ENCODE measurements around the gene GPRC5C. TPM values are rescaled to one million over a fixed set of nuclear protein-coding genes. Genes with fewer than 3 reads are reported as not detected.

The GPRC5C gene, protein sequence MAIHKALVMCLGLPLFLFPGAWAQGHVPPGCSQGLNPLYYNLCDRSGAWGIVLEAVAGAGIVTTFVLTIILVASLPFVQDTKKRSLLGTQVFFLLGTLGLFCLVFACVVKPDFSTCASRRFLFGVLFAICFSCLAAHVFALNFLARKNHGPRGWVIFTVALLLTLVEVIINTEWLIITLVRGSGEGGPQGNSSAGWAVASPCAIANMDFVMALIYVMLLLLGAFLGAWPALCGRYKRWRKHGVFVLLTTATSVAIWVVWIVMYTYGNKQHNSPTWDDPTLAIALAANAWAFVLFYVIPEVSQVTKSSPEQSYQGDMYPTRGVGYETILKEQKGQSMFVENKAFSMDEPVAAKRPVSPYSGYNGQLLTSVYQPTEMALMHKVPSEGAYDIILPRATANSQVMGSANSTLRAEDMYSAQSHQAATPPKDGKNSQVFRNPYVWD
- 24.7 TPM for total RNA-seq (ENCODE audit: unreplicated experiment)
- long read RNA-seq, transcript GPRC5C-202 (4 exons, 2,988 nt): major isoform, 11 of 18 reads
- long read RNA-seq, partial matches to known transcripts: 2 of 18 reads
- long read RNA-seq, other reads (novel, unspliced or antisense): 3 of 18 reads

DNA sequence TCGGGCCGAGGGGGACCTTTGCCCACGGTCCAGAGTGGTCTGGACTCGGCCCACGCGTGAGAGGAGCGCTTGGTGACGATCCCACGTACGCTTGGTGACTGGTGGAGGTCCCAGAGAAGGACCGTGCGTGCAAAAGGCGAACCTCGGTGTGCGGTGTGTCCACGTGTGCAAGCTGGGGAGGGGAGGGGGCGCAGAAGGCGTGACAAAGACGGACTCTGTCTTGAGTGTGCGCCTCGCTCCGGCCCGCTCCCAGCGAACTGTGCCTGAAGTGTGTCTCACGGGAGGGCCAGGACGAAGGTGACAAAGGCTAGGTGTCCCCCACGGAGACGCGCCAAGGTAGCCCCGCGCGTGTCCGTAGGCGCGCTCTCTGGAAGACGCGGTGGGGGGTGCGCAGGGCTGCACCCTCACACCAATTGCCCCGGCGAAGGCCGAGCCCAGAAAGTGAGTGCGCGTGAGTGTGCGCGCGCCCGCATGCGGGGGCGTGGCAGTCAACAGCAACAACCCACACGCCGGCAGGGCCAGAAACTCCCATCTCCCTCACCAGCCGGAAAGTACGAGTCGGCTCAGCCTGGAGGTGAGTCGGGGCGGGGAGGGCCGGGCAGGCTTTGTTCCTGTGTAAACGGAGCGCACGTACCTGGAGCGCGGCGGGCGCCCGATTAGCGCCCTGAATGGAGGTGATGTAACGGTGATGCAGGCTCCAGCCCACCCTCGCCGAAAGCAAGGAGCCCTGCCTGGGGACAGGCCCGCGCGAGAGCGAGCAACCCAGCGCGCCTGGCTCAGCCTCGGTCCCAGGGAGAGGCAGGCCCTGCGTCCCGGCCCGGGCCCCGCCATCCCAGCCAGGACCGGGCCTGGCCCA lies at the start of gene GPRC5C:
GPRC5C (plus strand) TSS at position 521 of the 856 bp plus-strand sequence. CDS start 7,689 bp downstream, outside the sequence.
- peak; percentile 54 for DNase-seq (ENCODE audit: low spot score)
- peak within 1 kb of the TSS; percentile 90 for H3K4me3 Mint-ChIP-seq (ENCODE audit: unreplicated experiment)
- TF ChIP-seq, protein P1, sequence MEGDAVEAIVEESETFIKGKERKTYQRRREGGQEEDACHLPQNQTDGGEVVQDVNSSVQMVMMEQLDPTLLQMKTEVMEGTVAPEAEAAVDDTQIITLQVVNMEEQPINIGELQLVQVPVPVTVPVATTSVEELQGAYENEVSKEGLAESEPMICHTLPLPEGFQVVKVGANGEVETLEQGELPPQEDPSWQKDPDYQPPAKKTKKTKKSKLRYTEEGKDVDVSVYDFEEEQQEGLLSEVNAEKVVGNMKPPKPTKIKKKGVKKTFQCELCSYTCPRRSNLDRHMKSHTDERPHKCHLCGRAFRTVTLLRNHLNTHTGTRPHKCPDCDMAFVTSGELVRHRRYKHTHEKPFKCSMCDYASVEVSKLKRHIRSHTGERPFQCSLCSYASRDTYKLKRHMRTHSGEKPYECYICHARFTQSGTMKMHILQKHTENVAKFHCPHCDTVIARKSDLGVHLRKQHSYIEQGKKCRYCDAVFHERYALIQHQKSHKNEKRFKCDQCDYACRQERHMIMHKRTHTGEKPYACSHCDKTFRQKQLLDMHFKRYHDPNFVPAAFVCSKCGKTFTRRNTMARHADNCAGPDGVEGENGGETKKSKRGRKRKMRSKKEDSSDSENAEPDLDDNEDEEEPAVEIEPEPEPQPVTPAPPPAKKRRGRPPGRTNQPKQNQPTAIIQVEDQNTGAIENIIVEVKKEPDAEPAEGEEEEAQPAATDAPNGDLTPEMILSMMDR (IDR thresholded peaks at IDR 0.05; ENCODE audit: unreplicated experiment): no peak
- H3K9me3 Mint-ChIP-seq (ENCODE audit: unreplicated experiment): no peaks in the 10 kb centered on the region
- no peaks in the 10 kb centered on the region for H3K36me3 Mint-ChIP-seq (ENCODE audit: low read depth, unreplicated experiment)
- peaks cover 12% of the 10 kb centered on the region for H3K27me3 Mint-ChIP-seq (ENCODE audit: unreplicated experiment)
- peak within 1 kb of the TSS; percentile 57 for H3K27ac Mint-ChIP-seq (ENCODE audit: unreplicated experiment)
- peaks cover 17% of the 10 kb centered on the region for H3K4me1 Mint-ChIP-seq (ENCODE audit: unreplicated experiment)

DNA sequence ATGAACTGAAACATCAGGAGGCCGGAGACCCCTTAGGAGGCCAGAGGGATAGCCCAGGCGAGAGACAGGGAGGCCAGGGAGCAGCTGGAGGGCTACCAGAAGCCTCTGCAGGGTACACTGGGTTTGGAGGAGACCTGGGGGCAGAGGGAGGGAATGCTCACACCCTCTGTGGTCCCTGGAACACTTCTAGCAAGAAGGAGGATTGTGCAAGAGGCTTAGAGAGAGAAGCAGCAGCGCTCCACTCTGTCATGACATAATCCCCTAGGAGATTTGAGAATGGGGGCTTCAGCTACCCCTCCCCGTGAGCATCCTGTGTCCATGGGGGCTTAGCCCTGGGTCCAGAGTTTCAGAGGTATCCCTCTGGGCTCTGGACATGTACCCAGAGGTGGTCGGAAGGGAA lies 48.7 kb upstream of the GPRC5C start:
- TF ChIP-seq, protein P1 (IDR thresholded peaks at IDR 0.05; ENCODE audit: unreplicated experiment): no peak
- no peak overlapping the region for H3K4me3 Mint-ChIP-seq (ENCODE audit: unreplicated experiment)
- no peak for DNase-seq (ENCODE audit: low spot score)
- peaks cover 15% of the 10 kb centered on the region for H3K4me1 Mint-ChIP-seq (ENCODE audit: unreplicated experiment)
- no peaks in the 10 kb centered on the region for H3K9me3 Mint-ChIP-seq (ENCODE audit: unreplicated experiment)
- H3K36me3 Mint-ChIP-seq (ENCODE audit: low read depth, unreplicated experiment): no peaks in the 10 kb centered on the region
- H3K27me3 Mint-ChIP-seq (ENCODE audit: unreplicated experiment): peaks cover 1% of the 10 kb centered on the region
- no peak overlapping the region for H3K27ac Mint-ChIP-seq (ENCODE audit: unreplicated experiment)

DNA sequence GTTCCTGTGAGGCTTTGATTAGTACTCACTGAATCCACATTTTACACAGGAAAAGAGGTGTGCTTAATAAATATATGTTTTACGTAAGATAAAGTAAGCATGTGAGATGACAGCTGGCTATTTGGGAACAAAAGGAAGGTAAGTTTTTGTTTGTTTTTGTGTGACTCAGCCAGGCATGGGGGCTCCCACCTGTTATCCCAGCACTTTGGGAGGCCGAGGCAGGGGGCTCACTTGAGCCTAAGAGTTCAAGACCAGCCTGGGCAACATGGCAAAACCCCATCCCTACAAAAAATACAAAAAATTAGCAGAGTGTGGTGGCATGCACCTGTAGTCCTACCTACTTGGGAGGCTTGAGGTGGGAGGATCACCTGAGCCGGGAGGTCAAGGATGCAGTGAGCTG lies 46.7 kb upstream of the GPRC5C start:
- H3K4me3 Mint-ChIP-seq (ENCODE audit: unreplicated experiment): no peak overlapping the region
- H3K4me1 Mint-ChIP-seq (ENCODE audit: unreplicated experiment): peaks cover 15% of the 10 kb centered on the region
- peak overlapping the region; percentile 20 for H3K27ac Mint-ChIP-seq (ENCODE audit: unreplicated experiment)

DNA sequence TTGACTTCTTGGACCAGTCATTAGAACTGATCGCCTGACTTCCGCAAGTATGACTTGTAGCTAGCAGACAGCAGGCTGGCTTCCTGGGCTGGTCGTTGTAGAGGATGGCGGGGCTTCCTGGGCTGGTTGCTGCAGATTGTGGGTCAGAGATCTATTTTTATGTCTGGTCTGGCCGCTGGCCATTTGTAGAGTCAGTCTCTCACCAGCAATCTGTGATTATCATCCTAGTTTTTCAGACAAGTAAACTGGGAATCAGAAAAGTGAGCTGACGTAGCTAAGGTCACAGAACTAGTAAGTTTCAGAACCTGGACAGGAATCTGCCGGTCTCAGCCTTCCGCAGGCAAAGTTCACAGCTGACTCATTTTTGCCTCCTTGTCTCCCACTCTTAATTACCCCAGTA lies 45.5 kb upstream of the GPRC5C start:
- no peak for DNase-seq (ENCODE audit: low spot score)
- Mint-ChIP-seq H3K9me3 (ENCODE audit: unreplicated experiment) (no peaks in the 10 kb centered on the region), H3K27me3 (ENCODE audit: unreplicated experiment) (peaks cover 2% of the 10 kb centered on the region), H3K4me3 (ENCODE audit: unreplicated experiment) (no peak overlapping the region), H3K36me3 (ENCODE audit: low read depth, unreplicated experiment) (no peaks in the 10 kb centered on the region), H3K4me1 (ENCODE audit: unreplicated experiment) (peaks cover 15% of the 10 kb centered on the region), H3K27ac (ENCODE audit: unreplicated experiment) (peak overlapping the region; percentile 24)
- TF ChIP-seq, protein P1 (IDR thresholded peaks at IDR 0.05; ENCODE audit: unreplicated experiment): no peak

More for the DNA sequence above, 46.7 kb upstream of the GPRC5C start:
- no peaks in the 10 kb centered on the region for H3K9me3 Mint-ChIP-seq (ENCODE audit: unreplicated experiment)
- H3K36me3 Mint-ChIP-seq (ENCODE audit: low read depth, unreplicated experiment): no peaks in the 10 kb centered on the region
- DNase-seq (ENCODE audit: low spot score): no peak
- H3K27me3 Mint-ChIP-seq (ENCODE audit: unreplicated experiment): peaks cover 2% of the 10 kb centered on the region
- TF ChIP-seq, protein P1 (IDR thresholded peaks at IDR 0.05; ENCODE audit: unreplicated experiment): no peak

Data from endothelial cell (in vitro differentiated cells).